ENCODE data around the gene LMNTD2. TPM values are rescaled to one million over a fixed set of nuclear protein-coding genes. Genes with fewer than 3 reads are reported as not detected.

The LMNTD2 gene
- total and polyA plus RNA-seq, 2 donors (not counting 3 experiments of a cell fraction or from before 2014, with no cell fraction given): 2.1 to 2.6 TPM

DNA sequence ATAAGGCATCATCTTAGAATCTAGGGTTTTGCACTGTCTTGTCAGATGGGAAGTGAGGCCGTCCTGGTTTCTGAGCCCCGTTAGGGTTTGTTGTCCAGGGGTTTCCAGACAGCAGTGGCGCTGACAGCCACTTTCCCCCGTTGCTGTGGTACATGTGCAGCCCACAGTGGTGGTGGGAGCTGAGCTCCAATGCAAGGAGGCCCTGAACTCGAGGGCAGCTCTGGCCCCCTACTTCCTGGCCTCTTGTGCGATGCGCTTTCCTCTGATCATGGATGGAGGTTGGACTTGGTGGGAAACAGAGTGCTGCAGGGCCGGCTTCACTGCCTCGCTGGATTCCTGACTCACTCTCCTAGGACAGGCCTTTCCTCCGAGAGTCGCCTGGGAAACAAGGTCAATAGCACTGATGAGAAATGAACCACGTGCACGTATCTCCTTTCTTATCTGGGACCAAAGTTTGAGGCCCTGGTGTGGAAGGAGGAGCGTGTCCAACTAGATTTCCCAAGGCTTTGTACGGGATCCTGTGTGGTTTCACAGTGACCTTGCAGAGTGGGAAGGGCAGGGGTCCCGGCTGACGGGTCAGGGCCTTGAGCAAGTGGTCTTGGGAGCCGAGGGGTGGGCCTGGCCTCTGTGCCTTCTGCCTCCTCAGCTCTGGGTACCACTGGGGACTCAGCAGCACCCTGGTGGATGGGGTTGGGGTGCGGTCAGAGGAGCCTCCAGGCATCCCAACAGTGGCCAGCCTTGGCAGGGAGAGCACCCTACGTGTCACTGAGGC lies 19.5 kb upstream of the LMNTD2 start:
- Histone ChIP-seq H3K36me3 (ENCODE audit: control insufficient read depth in 2 of 2, extremely low read depth in 1 of 2, insufficient read depth in 2 of 2, low read length in 2 of 2) (peaks cover 0 to 13% of the 10 kb centered on the region in 2 experiments), H4K20me1 (replicated peaks; ENCODE audit: control insufficient read depth, extremely low read depth, insufficient read depth, low read length) (no peaks in the 10 kb centered on the region), H3K9ac (replicated peaks; ENCODE audit: extremely low read depth, insufficient read depth, low read length) (no peak overlapping the region), H3K4me3 (replicated peaks in 1 of 3; ENCODE audit: insufficient read depth in 1 of 3, low read depth in 1 of 3, low read length in 3 of 3) (no peak overlapping the region), H2AFZ (ENCODE audit: low read depth, low read length) (no peak overlapping the region), H3K4me1 (ENCODE audit: control insufficient read depth, extremely low read depth, insufficient read depth, low read length) (peaks cover 14% of the 10 kb centered on the region), H3K27me3 (ENCODE audit: control insufficient read depth in 2 of 2, insufficient read depth in 2 of 2, low read length in 2 of 2) (peaks cover 1 to 5% of the 10 kb centered on the region in 2 experiments), H3K4me2 (ENCODE audit: insufficient read depth, low read length) (no peak overlapping the region), H3K9me1 (replicated peaks; ENCODE audit: control insufficient read depth, extremely low read depth, insufficient read depth, low read length) (no peaks in the 10 kb centered on the region), H3K9me3 (replicated peaks; ENCODE audit: control insufficient read depth, insufficient read depth, low read length) (no peaks in the 10 kb centered on the region), H3K79me2 (ENCODE audit: control insufficient read depth, insufficient read depth, low read length) (peaks cover 56% of the 10 kb centered on the region), H3K27ac (ENCODE audit: insufficient read depth, low read depth, low read length) (no peak overlapping the region)
- ChIA-PET CTCF (no interaction called here), POLR2A (no interaction called here)
- FAIRE-seq (no peak), DNase-seq (ENCODE audit: low read depth, low spot score) (no peak)
- dilution Hi-C loops (cut with MboI; ENCODE audit: extremely low pct_ligation_motif_present, low sequenced_read_pairs) (no loop called here), intact Hi-C loops (cut with micrococcal nuclease) (loop anchor here (5.0 kb wide), 1 partner anchor 32 kb away; no protein-coding TSS in a partner anchor)
- TF ChIP-seq, protein P1, sequence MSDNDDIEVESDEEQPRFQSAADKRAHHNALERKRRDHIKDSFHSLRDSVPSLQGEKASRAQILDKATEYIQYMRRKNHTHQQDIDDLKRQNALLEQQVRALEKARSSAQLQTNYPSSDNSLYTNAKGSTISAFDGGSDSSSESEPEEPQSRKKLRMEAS (IDR thresholded peaks at IDR 0.05; ENCODE audit: insufficient read depth, insufficient read length): no peak
- TF ChIP-seq EZH2 (IDR thresholded peaks at IDR 0.05; ENCODE audit: borderline replicate concordance, low read depth, low read length, severe bottlenecking) (no peak), FOS (IDR thresholded peaks at IDR 0.05; ENCODE audit: borderline replicate concordance, insufficient read depth, low read length) (no peak), MYC (IDR thresholded peaks at IDR 0.05; ENCODE audit: low read depth, low read length) (no peak)
- BruUV-seq (replicated peaks): no TSS peak

GRCh38 chr11:578276-579035 lies 17.9 kb upstream of the LMNTD2 start:
- no peak for TF ChIP-seq CTCF (IDR thresholded peaks at IDR 0.05; ENCODE audit: extremely low read depth in 1 of 2, insufficient read depth in 1 of 2, low read depth in 1 of 2, low read length in 2 of 2)
- Histone ChIP-seq H3K27me3 (ENCODE audit: control insufficient read depth in 2 of 2, insufficient read depth in 2 of 2, low read length in 2 of 2) (peaks cover 8 to 10% of the 10 kb centered on the region in 2 experiments), H3K4me1 (ENCODE audit: control insufficient read depth, extremely low read depth, insufficient read depth, low read length) (peaks cover 14% of the 10 kb centered on the region), H3K9me3 (replicated peaks; ENCODE audit: control insufficient read depth, insufficient read depth, low read length) (no peaks in the 10 kb centered on the region), H4K20me1 (replicated peaks; ENCODE audit: control insufficient read depth, extremely low read depth, insufficient read depth, low read length) (no peaks in the 10 kb centered on the region), H3K79me2 (ENCODE audit: control insufficient read depth, insufficient read depth, low read length) (peaks cover 54% of the 10 kb centered on the region), H3K27ac (ENCODE audit: insufficient read depth, low read depth, low read length) (no peak overlapping the region), H2AFZ (ENCODE audit: low read depth, low read length) (no peak overlapping the region), H3K4me2 (ENCODE audit: insufficient read depth, low read length) (peak overlapping the region; percentile 94), H3K4me3 (replicated peaks in 1 of 3; ENCODE audit: insufficient read depth in 1 of 3, low read depth in 1 of 3, low read length in 3 of 3) (no peak overlapping the region), H3K9me1 (replicated peaks; ENCODE audit: control insufficient read depth, extremely low read depth, insufficient read depth, low read length) (no peaks in the 10 kb centered on the region), H3K9ac (replicated peaks; ENCODE audit: extremely low read depth, insufficient read depth, low read length) (no peak overlapping the region), H3K36me3 (ENCODE audit: control insufficient read depth in 2 of 2, extremely low read depth in 1 of 2, insufficient read depth in 2 of 2, low read length in 2 of 2) (peaks cover 0 to 6% of the 10 kb centered on the region in 2 experiments)
- dilution Hi-C loops (cut with MboI; ENCODE audit: extremely low pct_ligation_motif_present, low sequenced_read_pairs) (no loop called here), intact Hi-C loops (cut with micrococcal nuclease) (loop anchor here (5.0 kb wide), 1 partner anchor 34 kb away; no protein-coding TSS in a partner anchor)
- FAIRE-seq: no peak
- ChIA-PET POLR2A (no interaction called here), CTCF (no interaction called here)
- no TSS peak for BruUV-seq (replicated peaks)
- DNase-seq (ENCODE audit: low read depth, low spot score): no peak
